H1 (cell line): ENCODE measurements around the gene C3orf49. TPM values are rescaled to one million over a fixed set of nuclear protein-coding genes. Genes with fewer than 3 reads are reported as not detected.

Source experiments
- CTCF ChIA-PET: fragments of 300-600 bp; sonication (Branson Sonifier 250); formaldehyde crosslinking; loops from one replicate; lab custom pipeline; 2021; ENCODE audit not compliant: partially characterized antibody; lab: Charles Lee
- POLR2A ChIA-PET: fragments of 300-600 bp; sonication (Branson Sonifier 250); formaldehyde crosslinking; loops from one replicate; lab custom pipeline; 2021; ENCODE audit warnings: inconsistent platforms; ENCODE audit not compliant: partially characterized antibody; lab: Charles Lee
- DNase-seq, 2 experiments: peaks; one replicate each; pipeline versions ENCODE4 v3.0.0 to v3.0.0-alpha.2; 2010 to 2022; ENCODE audit warnings: low spot score in 2 of 2, low read depth in 1 of 2, mixed read lengths in 1 of 2
- FAIRE-seq: peaks from 2 replicates; lab custom pipeline; 2011; peaks lifted over from hg19 to GRCh38; lab: Jason Lieb, UNC
- H2AFZ ChIP-seq: 2 replicates; pipeline ENCODE4 v1.8.1; 2012; ENCODE audit warnings: low read length, inconsistent platforms
- H2AK5ac ChIP-seq: 2 replicates; pipeline ENCODE4 v1.6.1; 2013; ENCODE audit warnings: low read depth, low read length
- H2BK120ac ChIP-seq: replicated peaks from 2 replicates; pipeline ENCODE3; 2013; ENCODE audit warnings: low read depth, low read length, inconsistent platforms
- H2BK12ac ChIP-seq: 2 replicates; pipeline ENCODE4 v1.6.1; 2013; ENCODE audit warnings: low read depth, low read length
- H2BK15ac ChIP-seq: 2 replicates; pipeline ENCODE4 v1.6.1; 2013; ENCODE audit warnings: low read length
- H2BK20ac ChIP-seq: 2 replicates; pipeline ENCODE4 v1.6.1; 2013; ENCODE audit warnings: low read length
- H2BK5ac ChIP-seq: 2 replicates; pipeline ENCODE4 v1.6.1; 2013; ENCODE audit warnings: low read depth, low read length
- H3K14ac ChIP-seq: 2 replicates; pipeline ENCODE4 v1.6.1; 2013; ENCODE audit warnings: inconsistent platforms; ENCODE audit not compliant: insufficient read length
- H3K18ac ChIP-seq: 2 replicates; pipeline ENCODE4 v1.6.1; 2013; ENCODE audit warnings: low read length; ENCODE audit errors: extremely low read depth
- H3K23ac ChIP-seq: 2 replicates; pipeline ENCODE4 v1.6.1; 2013; ENCODE audit warnings: inconsistent platforms; ENCODE audit not compliant: insufficient read length
- H3K23me2 ChIP-seq: 2 replicates; pipeline ENCODE4 v1.6.1; 2013; ENCODE audit warnings: low read depth, low read length
- H3K27ac ChIP-seq: 2 replicates; pipeline ENCODE4 v1.6.1; 2011; ENCODE audit warnings: low read depth, low read length, inconsistent platforms
- H3K27me3 ChIP-seq, 4 experiments: replicated peaks in 1 of 4; 1 replicate in 1 of 4; 2 replicates in 3 of 4; pipeline versions ENCODE4 v1.6.1 to v1.8.1; 2011 to 2013; ENCODE audit warnings: low read length in 3 of 4, mild to moderate bottlenecking in 3 of 4, inconsistent platforms in 2 of 4, mixed read lengths in 2 of 4, moderate library complexity in 1 of 4; ENCODE audit not compliant: control insufficient read depth in 3 of 4, insufficient read depth in 3 of 4; ENCODE audit errors: extremely low read depth in 1 of 4
- H3K36me3 ChIP-seq, 4 experiments: 2 replicates each; pipeline versions ENCODE4 v1.6.1 to v1.8.1; 2011 to 2013; ENCODE audit warnings: mild to moderate bottlenecking in 4 of 4, low read length in 3 of 4, moderate library complexity in 2 of 4, control low read depth in 1 of 4, inconsistent platforms in 1 of 4; ENCODE audit not compliant: insufficient read depth in 4 of 4, control insufficient read depth in 2 of 4
- H3K4ac ChIP-seq: replicated peaks from 2 replicates; pipeline ENCODE3; 2013; ENCODE audit warnings: low read length, low read depth, mixed read lengths, inconsistent platforms; ENCODE audit not compliant: insufficient read length
- H3K4me1 ChIP-seq, 4 experiments: replicated peaks in 1 of 4; 1 replicate in 1 of 4; 2 replicates in 3 of 4; pipeline versions ENCODE4 v1.6.1 to v1.8.1; 2011 to 2013; ENCODE audit warnings: low read length in 3 of 4, inconsistent platforms in 2 of 4, mixed read lengths in 1 of 4; ENCODE audit not compliant: insufficient read depth in 4 of 4, control insufficient read depth in 3 of 4
- H3K4me2 ChIP-seq, 2 experiments: 2 replicates each; pipeline versions ENCODE4 v1.6.1 to v1.8.1; 2011 to 2013; ENCODE audit warnings: low read depth in 2 of 2, low read length in 2 of 2, control low read depth in 1 of 2, inconsistent platforms in 1 of 2, mild to moderate bottlenecking in 1 of 2; ENCODE audit not compliant: insufficient read depth in 1 of 2
- H3K4me3 ChIP-seq, 4 experiments: fragments of 200-600, 300-600 bp in 1 of 4; sonication (generic), shearing (Covaris generic), sonication (Bioruptor Twin) in 1 of 4; 2 replicates each; pipeline versions ENCODE4 v1.5.1 to v1.8.1; 2011 to 2016; ENCODE audit warnings: low read length in 4 of 4, low read depth in 3 of 4, control low read depth in 2 of 4, inconsistent platforms in 2 of 4, mild to moderate bottlenecking in 2 of 4, mixed read lengths in 1 of 4, moderate library complexity in 1 of 4; ENCODE audit not compliant: insufficient read depth in 2 of 4; ENCODE audit errors: extremely low read depth in 1 of 4
- H3K56ac ChIP-seq: replicated peaks from 2 replicates; pipeline ENCODE3; 2013; ENCODE audit warnings: low read depth, mild to moderate bottlenecking, mixed read lengths, low read length, inconsistent platforms; ENCODE audit not compliant: insufficient read length
- H3K79me1 ChIP-seq: 2 replicates; pipeline ENCODE4 v1.6.1; 2013; ENCODE audit warnings: low read depth, low read length, control low read depth
- H3K79me2 ChIP-seq, 2 experiments: 2 replicates each; pipeline versions ENCODE4 v1.6.1 to v1.8.1; 2012 to 2013; ENCODE audit warnings: low read length in 2 of 2, mild to moderate bottlenecking in 2 of 2, inconsistent platforms in 1 of 2; ENCODE audit not compliant: insufficient read depth in 2 of 2, control insufficient read depth in 1 of 2
- H3K9ac ChIP-seq, 4 experiments: replicated peaks in 1 of 4; 1 replicate in 1 of 4; 2 replicates in 3 of 4; pipeline versions ENCODE4 v1.6.1 to v1.8.1; 2011 to 2013; ENCODE audit warnings: low read depth in 3 of 4, low read length in 3 of 4, control low read depth in 2 of 4, mild to moderate bottlenecking in 2 of 4, moderate library complexity in 2 of 4, inconsistent platforms in 1 of 4; ENCODE audit errors: extremely low read depth in 1 of 4
- H3K9me3 ChIP-seq, 2 experiments: 2 replicates each; pipeline versions ENCODE4 v1.6.1 to v1.8.1; 2012 to 2013; ENCODE audit warnings: mild to moderate bottlenecking in 2 of 2, moderate library complexity in 2 of 2, control low read depth in 1 of 2, inconsistent platforms in 1 of 2, low read depth in 1 of 2, low read length in 1 of 2, mixed read lengths in 1 of 2; ENCODE audit not compliant: insufficient read depth in 2 of 2
- H4K20me1 ChIP-seq, 2 experiments: replicated peaks in 1 of 2; 2 replicates each; pipeline versions ENCODE3 to v1.8.1; 2011 to 2013; ENCODE audit warnings: inconsistent platforms in 2 of 2, low read length in 2 of 2, mild to moderate bottlenecking in 1 of 2; ENCODE audit not compliant: insufficient read depth in 2 of 2, control insufficient read depth in 1 of 2
- H4K5ac ChIP-seq: 2 replicates; pipeline ENCODE4 v1.6.1; 2013; ENCODE audit warnings: low read length, low read depth, mixed read lengths, inconsistent platforms; ENCODE audit not compliant: insufficient read length
- H4K8ac ChIP-seq: 2 replicates; pipeline ENCODE4 v1.8.0; 2013; ENCODE audit warnings: mild to moderate bottlenecking, moderate library complexity, low read length, inconsistent platforms; ENCODE audit not compliant: insufficient read depth; ENCODE audit errors: extremely low read depth
- H4K91ac ChIP-seq: replicated peaks from 2 replicates; pipeline ENCODE3; 2013; ENCODE audit warnings: low read length, mixed read lengths, inconsistent platforms; ENCODE audit not compliant: insufficient read length
- RBBP5 ChIP-seq: IDR thresholded peaks from 2 replicates; pipeline ENCODE4 v1.7.1; 2012; ENCODE audit warnings: low read depth, mild to moderate bottlenecking, inconsistent platforms, low read length, moderate library complexity, borderline replicate concordance
- WGBS, 2 experiments: shearing (Covaris generic) in 1 of 2; methylation state at CpG; one replicate each; pipeline versions ENCODE4 v1.1.6 to v1.1.7; 2013 to 2015; ENCODE audit warnings: low lambda C conversion rate in 2 of 2, mixed read lengths in 2 of 2, inconsistent platforms in 1 of 2, low coverage in 1 of 2, missing lambda C conversion rate in 1 of 2; ENCODE audit not compliant: insufficient replicate concordance in 2 of 2, insufficient coverage in 1 of 2, insufficient read length in 1 of 2; ENCODE audit errors: extremely low coverage in 1 of 2, missing lambda C conversion rate in 1 of 2; 5-methylcytosine and 5-hydroxymethylcytosine counted together
- polyA plus RNA-seq, 7 experiments: library from polyadenylated mRNA; depleted of rRNA in 3 of 7; stranded (reverse) in 5 of 7; unstranded in 2 of 7; fragments of >200 nt in 5 of 7; fragments of 200-250 nt in 2 of 7; gene quantifications; 1 replicate in 5 of 7; 2 replicates in 1 of 7; 4 replicates in 1 of 7; pipeline versions ENCODE4 v1.2.1 to v1.2.3, GENCODE V29; 2011 to 2013; ENCODE audit warnings: missing spikeins in 2 of 7, mixed read lengths in 2 of 7
- total RNA-seq: library from RNA; stranded (reverse); fragmentation: NEBNext Ultra II Directional; extraction: Animal tissue kit (Norgen Biotek cat#: 25700); gene quantifications from 2 replicates; pipeline ENCODE4 v1.2.1, GENCODE V29; 2021
- TF ChIP-seq, protein P1 (sequence below): IDR thresholded peaks from 2 replicates; pipeline ENCODE4 v1.6.1; 2012; ENCODE audit warnings: inconsistent platforms

The C3orf49 gene
- total and polyA plus RNA-seq, 2 of the 8 experiments (the other 6 are each of a cell fraction or from before 2014, with no cell fraction given), result not detected

DNA sequence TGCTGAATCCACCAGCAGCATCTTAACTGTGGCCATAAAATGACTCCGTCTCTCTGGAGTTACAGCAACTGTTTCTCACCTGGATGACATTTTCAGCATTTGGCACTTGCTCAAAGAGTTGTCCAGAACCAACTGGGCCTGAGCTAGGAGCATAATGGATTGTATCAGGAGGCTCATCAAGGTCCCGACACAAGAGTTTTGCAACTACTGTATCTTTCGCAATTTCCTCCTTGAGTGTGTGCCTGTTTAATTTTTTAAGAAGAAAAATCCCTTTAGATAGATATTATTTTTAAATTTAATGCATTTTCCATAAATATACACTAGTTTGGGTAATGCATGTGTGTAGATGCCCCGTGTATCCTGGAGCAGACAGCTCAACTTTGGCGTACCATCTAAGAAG is 44.3 kb upstream of the C3orf49 start:
- no peaks in the 10 kb centered on the region for H3K79me1 ChIP-seq
- H3K56ac ChIP-seq, result no peak overlapping the region
- no peak overlapping the region for H3K4ac ChIP-seq
- H3K23ac ChIP-seq, result no peak overlapping the region
- no peak overlapping the region for H4K5ac ChIP-seq
- no peak overlapping the region for H4K8ac ChIP-seq
- no peaks in the 10 kb centered on the region for H3K9me3 ChIP-seq
- no peak overlapping the region for H3K9ac ChIP-seq
- WGBS, 2 experiments, result 95% methylated on average over 5 of the region's 5 CpGs; no CpG with 5 or more reads in 1 of the 2 experiments
- H3K4me1 ChIP-seq, result peaks cover 0 to 3% (median 1%) of the 10 kb centered on the region in 4 experiments; a peak in 2 of 7 replicates
- TF ChIP-seq, protein P1, sequence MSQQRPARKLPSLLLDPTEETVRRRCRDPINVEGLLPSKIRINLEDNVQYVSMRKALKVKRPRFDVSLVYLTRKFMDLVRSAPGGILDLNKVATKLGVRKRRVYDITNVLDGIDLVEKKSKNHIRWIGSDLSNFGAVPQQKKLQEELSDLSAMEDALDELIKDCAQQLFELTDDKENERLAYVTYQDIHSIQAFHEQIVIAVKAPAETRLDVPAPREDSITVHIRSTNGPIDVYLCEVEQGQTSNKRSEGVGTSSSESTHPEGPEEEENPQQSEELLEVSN, result no peak
- no peak for TF ChIP-seq RBBP5
- H3K18ac ChIP-seq, result no peak overlapping the region
- no peak overlapping the region for H3K4me3 ChIP-seq
- H3K4me2 ChIP-seq, result no peak overlapping the region
- FAIRE-seq (no peak), DNase-seq (no peak)
- H4K91ac ChIP-seq, result no peak overlapping the region
- no peak overlapping the region for H2BK120ac ChIP-seq
- no peak overlapping the region for H2BK20ac ChIP-seq
- no peaks in the 10 kb centered on the region for H3K23me2 ChIP-seq
- no peak overlapping the region for H2AFZ ChIP-seq
- H4K20me1 ChIP-seq, result no peaks in the 10 kb centered on the region
- ChIA-PET POLR2A (no interaction called here), CTCF (interaction anchor here (0.6 kb wide), 1 partner anchor 230 kb away, joined by 3 read pairs; no protein-coding TSS in a partner anchor)
- H3K36me3 ChIP-seq, result no peaks in the 10 kb centered on the region
- H2BK5ac ChIP-seq, result no peak overlapping the region
- no peak overlapping the region for H3K27ac ChIP-seq
- no peak overlapping the region for H2AK5ac ChIP-seq
- no peaks in the 10 kb centered on the region for H3K79me2 ChIP-seq
- H3K27me3 ChIP-seq, result no peaks in the 10 kb centered on the region
- H2BK12ac ChIP-seq, result no peak overlapping the region
- H3K14ac ChIP-seq, result no peak overlapping the region
- H2BK15ac ChIP-seq, result no peak overlapping the region
